GM20431 (cell line): ENCODE data around the gene FCER2.

ENCODE experiments used
- in situ Hi-C: fragments of 300-500 bp; cut with MseI, MboI; formaldehyde crosslinking; loops from one replicate; pipeline ENCODE4 v1.15.0; 2020; ENCODE audit warnings: low sequenced_read_pairs; ENCODE audit not compliant: unreplicated experiment

The FCER2 gene

DNA sequence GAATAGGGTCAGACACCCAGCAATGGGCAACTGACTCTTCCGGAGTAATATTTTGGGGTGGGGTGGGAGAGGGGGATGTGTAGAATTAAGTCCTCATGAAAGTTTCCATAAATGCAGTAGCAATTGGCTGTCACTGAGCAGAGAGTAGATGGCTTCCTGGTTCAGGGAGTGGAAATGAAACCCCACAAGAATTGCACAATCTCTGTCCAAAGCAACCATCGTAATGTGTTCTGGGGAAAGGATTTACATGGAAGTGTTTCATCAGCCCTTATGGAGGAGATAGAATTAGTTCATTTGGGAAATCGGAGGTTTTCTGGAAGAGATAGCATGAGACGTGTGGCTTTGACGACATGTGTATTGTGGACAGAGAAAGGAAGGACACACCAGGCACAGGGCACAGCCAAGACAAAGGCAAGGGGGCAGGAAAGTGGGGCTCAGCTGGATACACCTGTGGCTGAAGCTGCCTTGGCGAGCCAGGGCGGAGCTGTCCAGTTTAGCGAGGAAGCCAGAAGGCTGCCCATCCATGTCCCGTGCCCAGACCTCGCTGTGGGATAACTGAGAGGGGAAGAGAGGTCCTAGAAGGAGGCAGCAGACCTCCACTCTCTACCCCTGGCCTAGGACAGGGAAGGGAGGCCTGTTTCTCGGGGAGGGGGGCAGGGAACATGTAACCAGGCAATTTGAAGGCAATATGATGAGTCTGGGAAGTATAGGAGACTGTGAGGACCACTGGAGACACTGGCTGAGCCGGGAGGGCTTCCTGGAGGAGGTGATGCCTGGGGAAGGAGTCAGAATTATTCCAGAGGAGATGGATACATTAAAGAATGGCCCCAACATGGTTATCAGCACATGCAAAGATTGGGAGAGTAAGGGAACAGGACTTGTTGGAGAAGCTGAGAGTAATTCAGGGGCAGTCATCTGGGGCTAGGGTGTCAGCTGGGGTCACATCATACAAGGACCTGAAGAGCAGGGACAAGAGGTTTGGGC lies 32.6 kb upstream of the FCER2 start:
- in situ Hi-C loops: no loop called here

DNA sequence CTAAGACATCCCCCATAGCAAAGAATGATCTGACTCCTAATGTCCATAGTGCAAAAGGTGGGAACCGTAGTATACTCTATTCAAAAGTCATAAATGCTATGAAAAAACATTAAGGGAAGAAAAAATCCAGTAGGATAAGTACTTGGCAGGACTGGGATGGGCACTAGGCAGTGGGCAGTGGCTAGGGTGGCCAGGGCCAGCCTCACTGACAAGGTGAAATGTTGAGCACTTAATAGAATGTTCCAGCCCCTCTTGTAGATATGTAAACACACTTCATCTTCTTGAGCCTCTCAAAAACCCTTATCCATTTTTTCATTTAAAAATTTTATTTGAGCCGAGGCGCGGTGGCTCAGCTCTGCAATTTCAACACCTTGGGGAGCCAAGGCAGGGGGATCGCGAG lies 31.4 kb upstream of the FCER2 start:
- in situ Hi-C loops: no loop called here

DNA sequence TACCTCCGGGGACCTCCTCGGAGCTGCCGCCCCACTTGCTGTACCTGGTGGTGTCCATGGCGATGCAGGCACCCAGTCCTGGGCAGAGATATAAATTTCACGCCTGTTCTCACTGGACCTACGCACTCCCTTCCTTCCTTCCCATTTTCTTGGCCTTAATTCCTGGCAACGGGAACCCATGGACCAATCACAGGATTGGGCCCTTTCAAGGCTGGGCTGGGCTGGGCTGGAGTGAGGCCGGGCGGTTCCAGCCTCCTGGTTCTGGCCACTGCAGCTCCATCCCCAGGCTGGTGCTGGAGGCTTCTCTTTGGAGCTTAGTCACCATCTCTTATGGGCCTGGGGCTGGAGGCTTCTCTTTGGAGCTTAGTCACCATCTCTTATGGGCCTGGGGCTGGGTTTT lies 30.1 kb upstream of the FCER2 start, which contains the start of gene CLEC4G:
TSS of gene CLEC4G (minus strand) at position 66 of the 400 bp plus-strand sequence. CDS start at position 58, 8 bp downstream.
- in situ Hi-C loops: no loop called here

DNA sequence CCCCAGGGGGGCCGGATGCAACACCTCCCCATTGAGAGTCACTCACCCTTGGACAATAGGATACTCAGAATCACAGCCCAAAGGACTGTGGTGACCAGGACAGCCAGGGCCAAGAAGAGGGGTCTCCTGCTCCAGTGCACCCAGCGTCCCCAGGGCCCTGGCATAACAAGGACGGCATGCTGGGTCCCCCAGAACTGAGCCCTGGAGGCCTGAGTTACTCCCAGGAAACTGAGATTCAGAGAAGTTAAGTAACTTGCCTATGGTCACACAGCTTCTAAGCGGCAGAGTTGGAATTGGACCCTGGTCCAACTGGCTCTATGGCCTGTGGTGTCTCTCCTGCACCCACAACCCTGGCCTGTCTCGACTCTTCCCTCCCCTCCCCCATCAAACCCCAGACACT lies 29.7 kb upstream of the FCER2 start:
- in situ Hi-C loops: no loop called here

DNA sequence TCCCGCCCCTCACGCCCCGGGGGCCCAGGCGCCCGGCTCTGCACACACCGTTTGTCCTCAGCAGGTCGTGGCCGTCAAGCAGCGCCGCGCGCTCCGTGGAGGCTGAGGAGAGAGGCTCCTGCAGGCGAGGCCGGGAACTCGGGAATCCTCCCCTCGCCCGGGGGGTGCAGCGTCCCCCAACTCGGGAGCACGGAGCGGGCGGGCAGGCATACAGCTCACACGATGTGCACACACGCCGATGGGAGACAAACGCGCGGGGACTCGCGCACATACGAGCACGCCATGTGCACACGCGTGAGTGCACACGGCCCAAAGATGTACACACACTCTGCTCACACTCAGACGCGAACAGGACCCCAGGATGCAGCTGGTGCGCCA lies 29.3 kb upstream of the FCER2 start:
- in situ Hi-C loops: no loop called here

DNA sequence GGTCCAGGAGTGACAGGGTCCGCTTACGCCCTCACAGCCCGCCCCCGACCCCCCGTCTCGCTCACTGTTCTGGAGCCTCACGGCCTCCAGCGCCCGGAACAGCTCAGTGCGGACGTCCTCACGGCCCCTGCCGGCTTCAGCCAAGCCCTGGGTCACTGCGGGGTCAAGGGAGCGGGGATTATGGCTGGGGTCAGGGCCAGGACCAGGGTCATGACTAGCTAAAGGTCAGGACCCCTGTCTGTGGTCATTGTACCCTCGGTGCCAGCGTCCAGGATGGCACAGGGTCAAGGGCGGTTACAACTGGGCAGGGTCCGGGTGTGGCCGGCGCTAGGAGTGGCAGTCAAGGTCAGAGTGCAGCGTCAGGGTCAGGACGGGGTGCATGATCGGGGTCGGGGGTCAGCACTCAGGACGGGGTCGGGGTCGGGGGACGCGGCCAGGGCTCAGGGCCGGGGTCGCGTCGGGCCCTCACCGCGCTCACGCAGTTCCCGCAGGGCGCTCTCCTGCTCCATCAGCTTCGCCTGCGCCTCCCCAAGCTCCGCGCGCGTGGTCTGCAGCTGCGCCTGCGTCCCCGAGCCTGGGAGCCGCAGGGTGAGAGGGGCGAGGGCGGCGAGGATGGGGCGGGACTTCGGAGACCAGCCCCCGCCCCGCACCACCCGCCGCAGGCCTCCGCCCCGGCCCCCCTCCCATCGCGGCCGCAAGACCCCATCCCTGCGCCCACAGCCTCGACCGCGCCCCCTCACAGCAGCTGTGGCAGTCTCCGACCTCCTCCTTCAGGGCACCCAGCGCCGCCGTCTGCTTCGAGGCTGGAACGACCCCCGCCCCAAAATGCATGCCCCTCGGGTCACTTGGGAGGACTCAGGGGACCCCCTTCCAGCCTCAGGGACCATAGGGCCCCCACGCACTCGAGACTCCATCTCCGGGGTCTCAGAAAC lies 28.6 kb upstream of the FCER2 start:
- in situ Hi-C loops: no loop called here

DNA sequence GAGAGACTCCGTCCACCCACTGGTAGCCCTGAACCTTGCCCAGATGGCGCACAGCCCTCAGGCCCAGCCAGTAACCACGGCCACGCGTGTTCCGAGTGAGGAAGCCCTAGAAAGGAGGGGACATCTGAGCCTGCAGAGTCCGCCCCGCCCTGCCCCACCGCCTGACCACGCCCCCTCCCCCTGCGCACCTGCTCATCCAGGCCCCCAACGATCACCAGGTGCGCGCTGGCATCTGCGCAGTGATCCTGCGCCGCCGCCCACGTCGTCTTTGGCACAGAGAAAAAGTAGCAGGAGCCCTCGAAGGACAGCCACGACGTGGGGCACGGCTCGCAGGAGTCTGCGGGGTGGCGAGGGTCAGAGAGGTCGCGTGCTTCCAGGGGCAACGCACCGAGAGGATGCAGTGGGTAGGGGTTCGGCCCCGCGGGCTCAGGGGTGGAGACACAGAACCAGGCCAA lies 27.9 kb upstream of the FCER2 start:
- in situ Hi-C loops: no loop called here

DNA sequence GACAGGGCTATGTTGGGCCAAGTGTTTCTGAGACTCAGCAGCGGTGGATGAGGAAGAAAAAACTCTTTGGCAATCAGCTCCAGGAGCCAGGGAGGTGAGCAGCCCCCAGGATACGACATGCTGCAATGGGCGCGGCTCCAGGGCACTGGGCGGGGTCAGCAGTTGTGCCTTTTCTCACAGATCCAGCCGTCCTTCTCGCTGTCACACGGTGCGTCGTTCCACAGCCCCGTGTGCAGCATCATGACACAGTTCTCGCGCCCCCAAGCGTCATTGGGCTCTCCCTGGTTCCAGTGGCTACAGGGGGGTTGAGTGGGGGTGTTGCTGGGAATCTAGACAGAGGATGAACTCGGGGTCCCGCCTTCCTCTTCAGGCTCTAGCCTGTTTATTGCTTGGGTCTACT lies 27.3 kb upstream of the FCER2 start:
- in situ Hi-C loops: no loop called here

DNA sequence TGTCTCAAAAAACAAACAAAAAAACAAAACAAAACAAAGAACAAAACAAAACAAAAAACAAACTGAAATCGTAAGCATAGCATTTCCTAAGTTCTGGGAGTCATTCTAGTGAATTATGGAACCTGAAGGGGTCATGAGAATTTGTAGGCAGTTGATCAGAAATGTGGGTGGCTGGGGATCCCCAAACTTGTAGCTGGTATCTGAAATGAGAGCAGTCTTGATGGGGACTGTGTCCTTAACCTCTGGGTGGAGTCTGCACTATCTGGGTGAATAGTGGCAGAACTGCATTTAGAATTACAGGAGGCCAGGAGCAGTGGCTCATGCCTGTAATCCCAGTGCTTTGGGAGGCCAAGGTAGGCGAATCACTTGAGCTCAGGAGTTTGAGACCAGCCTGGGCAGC lies 23.9 kb upstream of the FCER2 start:
- in situ Hi-C loops: no loop called here

DNA sequence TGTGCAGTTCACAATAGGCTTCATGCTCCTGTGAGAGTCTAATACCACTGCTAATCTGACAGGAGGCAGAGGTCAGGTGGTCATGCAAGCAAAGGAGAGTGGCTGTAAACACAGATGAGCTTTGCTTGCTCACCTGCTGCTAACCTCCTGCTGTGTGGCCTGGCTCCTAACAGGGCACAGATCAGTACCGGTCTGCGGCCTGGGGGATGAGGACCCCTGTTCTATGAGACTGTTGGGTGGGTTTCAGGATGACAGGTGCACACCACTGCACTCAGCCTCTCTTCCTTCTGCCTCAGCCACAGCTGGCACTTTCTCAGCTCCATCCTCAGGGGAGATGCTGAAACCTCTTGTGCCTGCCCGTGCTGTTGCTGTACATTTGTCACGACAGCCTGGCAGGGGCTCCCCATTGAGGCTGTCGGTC lies 20.3 kb upstream of the FCER2 start:
- in situ Hi-C loops: no loop called here

DNA sequence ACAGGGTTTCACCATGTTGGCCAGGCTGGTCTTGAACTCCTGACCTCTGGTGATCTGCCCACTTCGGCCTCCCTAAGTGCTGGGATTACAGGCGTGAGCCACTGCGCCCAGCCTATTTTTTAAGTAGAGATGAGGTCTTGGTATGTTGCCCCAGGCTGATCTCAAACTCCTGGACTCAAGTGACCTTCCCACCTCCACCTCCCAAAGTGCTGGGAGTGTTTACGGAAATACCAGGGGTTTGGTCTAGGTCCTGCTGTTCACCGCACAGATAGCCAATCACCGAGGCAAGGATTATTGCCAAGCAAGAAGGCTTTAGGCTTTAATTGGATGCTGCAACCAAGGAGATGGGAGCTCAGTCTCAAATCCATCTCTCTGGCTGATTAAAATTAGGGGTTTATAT lies 18.4 kb upstream of the FCER2 start:
- in situ Hi-C loops: no loop called here

DNA sequence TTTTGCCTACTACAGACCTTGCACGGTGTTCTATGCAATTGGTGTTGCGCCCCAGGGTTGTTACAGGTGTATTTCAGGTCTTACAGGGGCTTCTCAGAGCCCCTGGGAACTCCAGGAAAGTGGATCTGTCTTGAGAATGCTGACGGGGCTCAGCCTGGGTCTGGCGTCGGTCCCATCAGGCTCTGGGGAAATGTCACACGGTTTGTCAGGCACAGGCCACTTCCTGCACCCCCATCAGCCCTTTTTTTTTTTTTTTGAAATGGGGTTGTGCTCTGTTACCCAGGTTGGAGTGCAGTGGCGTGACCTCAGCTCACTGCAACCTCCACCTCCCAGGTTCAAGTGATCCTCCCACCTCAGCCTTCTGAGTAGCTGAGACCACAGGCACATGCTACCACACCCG lies 16.7 kb upstream of the FCER2 start:
- in situ Hi-C loops: no loop called here

DNA sequence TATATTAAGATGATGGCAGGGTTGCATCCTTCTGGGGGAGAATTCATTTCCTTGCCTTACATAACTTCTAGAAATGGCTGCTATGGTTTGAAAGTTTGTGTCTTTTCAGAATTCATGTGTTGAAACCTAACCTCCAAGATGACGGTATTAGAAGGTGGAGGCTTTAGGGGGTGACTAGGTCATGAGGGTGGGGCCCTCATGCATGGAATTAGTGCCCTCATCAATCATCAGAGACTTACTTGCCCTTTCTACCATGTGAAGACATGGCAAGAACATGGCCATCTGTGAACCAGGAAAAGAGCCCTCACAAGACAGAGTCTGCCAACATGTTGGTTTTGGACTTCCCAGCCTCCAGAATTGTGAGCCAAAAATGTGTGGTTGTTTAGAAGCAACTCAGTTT lies 14.8 kb upstream of the FCER2 start:
- in situ Hi-C loops: no loop called here

DNA sequence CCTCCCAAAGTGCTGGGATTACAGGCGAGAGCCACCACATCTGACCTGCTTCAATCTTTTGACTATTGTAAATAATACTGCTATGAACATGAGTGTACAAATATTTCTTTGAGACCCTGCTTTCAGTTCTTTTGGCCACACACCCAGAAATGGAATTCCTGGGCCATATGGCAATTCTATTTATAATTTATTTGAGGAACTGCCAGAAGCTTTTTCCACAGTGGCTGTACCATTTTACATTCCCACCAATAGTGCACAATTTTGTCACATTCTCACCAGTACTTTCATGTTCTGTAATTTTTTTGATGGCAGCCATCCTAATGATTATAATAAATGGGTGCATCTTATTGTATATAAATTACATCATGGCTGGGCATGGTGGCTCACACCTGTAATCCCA lies 13.7 kb upstream of the FCER2 start:
- in situ Hi-C loops: no loop called here

DNA sequence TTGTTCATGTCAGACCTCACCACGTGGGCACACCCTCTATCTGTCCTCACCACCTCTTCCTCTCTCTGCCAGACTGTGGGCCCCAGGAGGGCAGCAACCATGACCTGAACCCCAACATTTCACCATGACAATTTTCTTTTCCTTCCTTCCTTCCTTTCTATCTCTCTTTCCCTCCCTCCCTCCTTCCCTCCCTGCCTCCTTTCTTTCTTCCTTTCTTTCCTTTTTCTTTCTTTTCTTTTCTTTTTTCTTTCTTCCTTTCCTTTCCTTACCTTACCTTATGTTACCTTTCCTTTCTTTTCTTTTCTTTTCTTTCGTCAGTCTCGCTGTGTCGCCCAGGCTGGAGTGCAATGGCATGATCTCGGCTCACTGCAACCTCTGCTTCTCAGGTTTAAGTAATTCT lies 8.7 kb upstream of the FCER2 start:
- in situ Hi-C loops: no loop called here

DNA sequence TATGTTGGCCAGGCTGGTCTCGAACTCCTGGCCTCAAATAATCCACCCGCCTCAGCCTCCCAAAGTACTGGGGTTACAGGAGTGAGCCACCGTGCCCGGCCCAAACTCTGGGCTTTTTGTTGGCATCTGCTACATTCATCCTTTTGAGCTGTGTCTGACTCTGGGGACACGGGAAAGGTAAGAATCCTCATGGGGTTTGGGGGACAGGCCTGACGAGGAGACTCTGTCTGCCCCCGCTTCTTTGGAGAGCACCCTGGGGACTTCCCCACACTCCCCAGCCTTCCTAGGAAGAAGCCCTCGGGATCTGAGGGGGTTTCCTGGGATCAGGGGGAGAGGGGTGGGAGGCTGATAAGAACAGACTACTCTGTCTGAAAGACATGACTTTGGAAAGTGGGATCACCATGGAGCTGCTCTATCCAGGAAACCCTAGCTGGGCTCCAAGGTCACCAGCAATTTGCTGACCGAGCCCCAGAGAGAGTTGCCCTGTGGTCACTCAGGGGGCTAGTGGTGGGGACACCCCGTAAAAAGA lies 8.1 kb upstream of the FCER2 start:
- in situ Hi-C loops: no loop called here

DNA sequence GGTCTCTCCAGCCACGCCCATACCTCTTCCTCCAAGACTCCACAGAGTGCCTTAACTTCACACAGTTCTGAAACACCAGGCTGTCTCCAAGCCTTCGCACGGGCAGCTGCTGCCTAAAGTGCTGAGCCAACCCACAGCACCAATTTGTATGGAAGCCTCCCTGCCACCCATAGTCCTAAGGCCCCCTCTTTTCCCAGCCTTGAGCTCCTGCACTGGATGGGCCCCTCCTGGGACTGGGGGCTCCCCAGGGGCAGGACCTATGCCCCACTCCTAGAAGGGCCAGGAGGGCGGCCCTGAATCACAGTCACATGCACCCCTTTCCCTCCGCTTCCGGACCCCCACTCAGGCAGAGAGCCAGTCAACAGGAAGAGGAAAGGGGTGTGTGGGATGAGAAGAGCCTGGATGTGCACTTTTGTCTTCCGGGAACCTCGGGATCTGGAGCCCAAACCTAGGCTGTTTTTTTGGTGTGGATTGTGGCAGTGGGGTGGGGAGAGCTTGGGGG lies 5.1 kb upstream of the FCER2 start:
- in situ Hi-C loops: no loop called here

DNA sequence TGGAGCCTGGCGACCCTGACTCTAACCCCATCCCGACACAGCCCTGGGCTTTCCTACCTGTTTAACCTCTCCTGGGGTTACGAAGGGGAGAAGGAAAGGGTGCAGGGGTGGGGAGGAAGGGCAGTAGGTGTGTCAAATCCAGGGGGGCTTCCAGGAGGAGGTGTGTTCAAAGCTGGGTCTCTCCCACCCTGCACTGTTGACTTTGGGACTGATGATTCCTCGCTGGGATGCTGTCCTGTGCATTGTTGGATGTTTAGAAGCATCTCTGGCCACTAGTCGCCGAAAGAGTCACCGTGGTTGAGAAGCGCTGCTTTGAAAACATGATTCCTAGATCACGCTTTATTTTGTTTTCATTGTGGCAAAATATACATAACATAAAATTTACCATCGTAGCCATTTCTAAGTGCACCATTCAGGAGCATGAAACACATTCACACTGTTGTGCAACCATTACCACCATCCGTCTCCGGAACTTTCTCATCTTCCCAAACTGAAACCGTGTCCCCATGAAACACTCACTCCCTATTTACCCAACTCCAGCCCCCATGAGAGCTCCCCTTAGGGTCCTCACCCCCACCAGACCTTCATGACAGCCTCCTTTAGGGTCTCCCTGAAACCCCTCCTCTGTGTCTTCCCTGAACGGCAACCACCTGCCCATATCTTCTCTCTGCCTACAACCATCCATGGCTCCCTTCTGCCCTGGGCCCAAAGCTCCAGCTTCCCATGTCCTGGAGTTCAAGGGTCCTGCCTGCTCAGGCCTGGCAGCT lies 4.4 kb upstream of the FCER2 start:
- in situ Hi-C loops: no loop called here

DNA sequence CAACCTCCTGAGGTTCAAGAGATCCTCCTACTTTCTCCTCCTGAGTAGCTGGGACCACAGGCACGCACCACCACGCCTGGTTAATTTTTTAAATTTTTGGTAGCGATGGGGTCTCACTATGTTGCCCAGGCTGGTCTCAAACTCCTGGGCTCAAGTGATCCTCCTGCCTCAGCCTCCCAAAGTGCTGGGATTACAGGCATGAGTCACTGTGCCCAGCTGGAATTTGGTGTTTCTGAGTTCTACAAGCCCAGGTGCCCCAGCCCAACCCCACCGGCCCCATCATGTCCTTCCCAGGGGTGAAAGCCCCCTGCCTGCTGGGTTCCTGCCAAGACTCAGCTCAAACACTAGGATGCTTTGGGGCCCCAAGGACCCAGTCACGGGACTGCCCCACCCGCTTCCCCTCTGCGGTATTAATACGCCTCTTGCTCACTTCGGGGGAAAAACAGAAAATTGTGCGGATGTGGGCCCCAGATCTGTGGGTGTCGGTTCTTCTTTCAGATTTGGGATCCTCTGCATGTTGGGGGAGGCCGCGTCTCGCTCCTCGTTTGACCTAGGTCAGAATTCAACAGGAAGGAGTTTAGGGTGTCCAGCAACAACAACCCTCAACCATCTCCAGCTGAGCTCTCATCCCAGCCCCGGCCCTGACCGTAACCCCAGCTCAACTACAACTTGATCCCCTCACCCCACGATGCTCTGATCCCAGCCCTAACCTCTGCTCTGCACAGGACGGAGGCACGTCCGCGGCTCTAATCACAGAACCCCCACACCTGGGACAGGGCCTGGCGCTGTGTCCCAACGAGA lies 3.7 kb upstream of the FCER2 start:
- in situ Hi-C loops: no loop called here
